Fibroblast of skin of right biceps (primary cell): ENCODE measurements around the gene FOXR1.

Experiments
- DNase-seq: peaks from one replicate; pipeline ENCODE4 v3.0.0-alpha.2; 2013

FOXR1 gene

GRCh38 chr11:119028346-119029068, 56.9 kb downstream of the FOXR1 start:
- no peak for DNase-seq

- no peak for DNase-seq
Observed at GRCh38 chr11:119029069-119029339, 57.4 kb downstream of the FOXR1 start.

DNA sequence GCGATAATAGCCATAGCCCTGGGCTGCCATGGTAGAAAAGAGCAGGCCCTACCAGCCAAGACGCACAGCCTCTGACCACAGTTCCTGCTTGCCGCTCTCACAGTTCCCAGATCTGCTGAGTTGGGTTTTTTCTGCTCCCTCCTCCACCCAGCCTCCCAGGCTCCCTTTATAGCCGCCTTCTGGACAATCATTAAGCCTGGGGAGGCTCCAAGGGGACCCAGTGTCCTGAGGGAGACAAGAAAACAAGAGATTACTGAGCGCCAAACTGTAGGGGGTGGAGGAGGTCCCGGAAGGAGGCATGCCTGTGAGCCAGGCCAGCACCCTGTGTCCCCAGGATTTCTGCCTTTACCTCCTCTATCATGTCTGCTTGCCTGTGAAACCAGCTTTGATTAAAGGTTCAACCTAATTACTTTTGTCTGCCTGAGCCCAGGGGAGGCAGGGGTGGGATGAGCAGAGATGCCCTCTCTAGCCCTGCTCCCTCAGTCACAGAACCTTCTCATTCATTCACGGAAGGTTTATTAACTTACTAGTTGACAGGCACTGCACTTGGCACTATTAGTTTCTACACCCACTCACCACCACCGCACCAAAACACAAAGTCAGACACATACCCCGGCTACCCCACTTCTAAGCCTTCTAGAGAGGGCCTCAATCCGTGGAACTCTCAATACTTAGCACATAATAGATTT, 57.9 kb downstream of the FOXR1 start:
- DNase-seq = no peak

GRCh38 chr11:119030029-119030328, 58.4 kb downstream of the FOXR1 start:
- no peak for DNase-seq

DNA sequence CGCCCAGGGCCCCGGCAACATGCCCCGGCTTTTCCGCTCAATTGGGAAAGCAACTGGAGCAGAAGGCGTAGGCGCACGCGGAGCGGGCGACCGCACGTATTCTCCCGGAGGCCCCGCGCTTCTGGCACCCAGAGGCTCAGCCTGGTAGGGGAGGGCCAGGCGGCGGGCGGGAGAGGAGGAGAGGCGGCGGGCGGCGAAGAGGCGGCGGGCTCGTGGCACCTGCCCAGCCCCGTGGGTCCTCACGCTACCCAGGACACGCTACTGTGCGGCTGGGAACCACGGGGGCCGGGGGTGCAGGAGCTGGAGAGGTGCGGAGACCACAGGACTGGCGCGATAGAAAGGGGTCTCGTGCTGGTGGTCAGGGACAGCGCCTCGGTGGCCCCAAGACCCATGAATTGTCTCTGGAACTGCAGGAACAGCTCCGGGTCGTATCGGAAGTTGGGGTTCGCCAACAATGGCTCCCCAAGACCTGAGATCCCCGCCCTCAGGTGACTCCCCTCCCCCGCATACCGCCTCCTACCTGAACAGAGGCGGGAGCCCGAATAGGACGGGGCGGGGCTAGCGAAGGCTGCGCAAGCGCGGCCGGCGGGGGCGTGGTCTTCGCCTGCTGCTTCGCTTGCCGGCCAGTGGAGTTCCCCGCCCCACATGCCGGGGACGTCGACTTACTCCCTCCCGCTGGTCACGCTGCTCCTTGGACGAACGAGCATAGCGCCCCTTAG, 58.9 kb downstream of the FOXR1 start, which contains the start of gene SLC37A4:
Gene SLC37A4 (minus strand): TSS at position 549 of the 719 bp plus-strand sequence.
- peak; percentile 96 for DNase-seq
